ENCODE data around the gene FTSJ1. TPM values are rescaled to one million over a fixed set of nuclear protein-coding genes. Genes with fewer than 3 reads are reported as not detected.

Gene FTSJ1
- total and polyA plus RNA-seq, 2 experiments from 2014 or later: 42.8 to 76.3 TPM

- TF ChIP-seq JUNB (IDR thresholded peaks at IDR 0.05; ENCODE audit: unreplicated experiment) (no peak), CREB1 (CRISPR knock-in tag; IDR thresholded peaks at IDR 0.05; ENCODE audit: low read depth) (no peak), ZNF331 (CRISPR knock-in tag; IDR thresholded peaks at IDR 0.05; ENCODE audit: low read depth) (no peak), NANOG (IDR thresholded peaks at IDR 0.05; ENCODE audit: borderline replicate concordance) (no peak)
These were observed 4.6 kb downstream of the FTSJ1 start (continued) for GRCh38 chrX:48480583-48480982.

DNA sequence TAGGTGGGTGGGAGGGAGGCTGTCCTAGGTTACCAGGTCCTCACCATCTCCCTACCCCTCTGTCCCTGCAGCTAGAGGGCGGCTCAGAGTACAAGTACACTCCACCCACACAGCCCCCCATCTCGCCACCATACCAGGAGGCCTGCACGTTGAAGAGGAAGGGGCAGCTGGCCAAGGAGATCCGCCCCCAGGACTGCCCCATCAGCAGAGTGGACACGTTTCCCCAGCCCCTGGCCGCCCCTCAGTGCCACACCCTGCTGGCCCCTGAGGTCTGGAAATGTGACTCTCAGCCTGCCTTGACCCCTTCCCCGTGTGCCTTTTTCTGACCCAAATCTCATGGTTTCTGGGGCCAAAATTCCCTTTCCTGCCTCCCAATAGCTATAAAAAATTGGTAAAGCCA is 6.5 kb downstream of the FTSJ1 start:
- TF ChIP-seq, protein P1, sequence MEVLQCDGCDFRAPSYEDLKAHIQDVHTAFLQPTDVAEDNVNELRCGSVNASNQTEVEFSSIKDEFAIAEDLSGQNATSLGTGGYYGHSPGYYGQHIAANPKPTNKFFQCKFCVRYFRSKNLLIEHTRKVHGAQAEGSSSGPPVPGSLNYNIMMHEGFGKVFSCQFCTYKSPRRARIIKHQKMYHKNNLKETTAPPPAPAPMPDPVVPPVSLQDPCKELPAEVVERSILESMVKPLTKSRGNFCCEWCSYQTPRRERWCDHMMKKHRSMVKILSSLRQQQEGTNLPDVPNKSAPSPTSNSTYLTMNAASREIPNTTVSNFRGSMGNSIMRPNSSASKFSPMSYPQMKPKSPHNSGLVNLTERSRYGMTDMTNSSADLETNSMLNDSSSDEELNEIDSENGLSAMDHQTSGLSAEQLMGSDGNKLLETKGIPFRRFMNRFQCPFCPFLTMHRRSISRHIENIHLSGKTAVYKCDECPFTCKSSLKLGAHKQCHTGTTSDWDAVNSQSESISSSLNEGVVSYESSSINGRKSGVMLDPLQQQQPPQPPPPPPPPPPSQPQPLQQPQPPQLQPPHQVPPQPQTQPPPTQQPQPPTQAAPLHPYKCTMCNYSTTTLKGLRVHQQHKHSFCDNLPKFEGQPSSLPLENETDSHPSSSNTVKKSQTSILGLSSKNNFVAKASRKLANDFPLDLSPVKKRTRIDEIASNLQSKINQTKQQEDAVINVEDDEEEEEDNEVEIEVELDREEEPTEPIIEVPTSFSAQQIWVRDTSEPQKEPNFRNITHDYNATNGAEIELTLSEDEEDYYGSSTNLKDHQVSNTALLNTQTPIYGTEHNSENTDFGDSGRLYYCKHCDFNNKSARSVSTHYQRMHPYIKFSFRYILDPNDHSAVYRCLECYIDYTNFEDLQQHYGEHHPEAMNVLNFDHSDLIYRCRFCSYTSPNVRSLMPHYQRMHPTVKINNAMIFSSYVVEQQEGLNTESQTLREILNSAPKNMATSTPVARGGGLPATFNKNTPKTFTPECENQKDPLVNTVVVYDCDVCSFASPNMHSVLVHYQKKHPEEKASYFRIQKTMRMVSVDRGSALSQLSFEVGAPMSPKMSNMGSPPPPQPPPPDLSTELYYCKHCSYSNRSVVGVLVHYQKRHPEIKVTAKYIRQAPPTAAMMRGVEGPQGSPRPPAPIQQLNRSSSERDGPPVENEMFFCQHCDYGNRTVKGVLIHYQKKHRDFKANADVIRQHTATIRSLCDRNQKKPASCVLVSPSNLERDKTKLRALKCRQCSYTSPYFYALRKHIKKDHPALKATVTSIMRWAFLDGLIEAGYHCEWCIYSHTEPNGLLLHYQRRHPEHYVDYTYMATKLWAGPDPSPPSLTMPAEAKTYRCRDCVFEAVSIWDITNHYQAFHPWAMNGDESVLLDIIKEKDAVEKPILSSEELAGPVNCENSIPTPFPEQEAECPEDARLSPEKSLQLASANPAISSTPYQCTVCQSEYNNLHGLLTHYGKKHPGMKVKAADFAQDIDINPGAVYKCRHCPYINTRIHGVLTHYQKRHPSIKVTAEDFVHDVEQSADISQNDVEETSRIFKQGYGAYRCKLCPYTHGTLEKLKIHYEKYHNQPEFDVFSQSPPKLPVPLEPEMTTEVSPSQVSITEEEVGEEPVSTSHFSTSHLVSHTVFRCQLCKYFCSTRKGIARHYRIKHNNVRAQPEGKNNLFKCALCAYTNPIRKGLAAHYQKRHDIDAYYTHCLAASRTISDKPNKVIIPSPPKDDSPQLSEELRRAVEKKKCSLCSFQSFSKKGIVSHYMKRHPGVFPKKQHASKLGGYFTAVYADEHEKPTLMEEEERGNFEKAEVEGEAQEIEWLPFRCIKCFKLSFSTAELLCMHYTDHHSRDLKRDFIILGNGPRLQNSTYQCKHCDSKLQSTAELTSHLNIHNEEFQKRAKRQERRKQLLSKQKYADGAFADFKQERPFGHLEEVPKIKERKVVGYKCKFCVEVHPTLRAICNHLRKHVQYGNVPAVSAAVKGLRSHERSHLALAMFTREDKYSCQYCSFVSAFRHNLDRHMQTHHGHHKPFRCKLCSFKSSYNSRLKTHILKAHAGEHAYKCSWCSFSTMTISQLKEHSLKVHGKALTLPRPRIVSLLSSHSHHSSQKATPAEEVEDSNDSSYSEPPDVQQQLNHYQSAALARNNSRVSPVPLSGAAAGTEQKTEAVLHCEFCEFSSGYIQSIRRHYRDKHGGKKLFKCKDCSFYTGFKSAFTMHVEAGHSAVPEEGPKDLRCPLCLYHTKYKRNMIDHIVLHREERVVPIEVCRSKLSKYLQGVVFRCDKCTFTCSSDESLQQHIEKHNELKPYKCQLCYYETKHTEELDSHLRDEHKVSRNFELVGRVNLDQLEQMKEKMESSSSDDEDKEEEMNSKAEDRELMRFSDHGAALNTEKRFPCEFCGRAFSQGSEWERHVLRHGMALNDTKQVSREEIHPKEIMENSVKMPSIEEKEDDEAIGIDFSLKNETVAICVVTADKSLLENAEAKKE (CRISPR knock-in tag; IDR thresholded peaks at IDR 0.05): no peak
- TF ChIP-seq STAT1 (IDR thresholded peaks at IDR 0.05; ENCODE audit: unreplicated experiment) (no peak), CREB1 (CRISPR knock-in tag; IDR thresholded peaks at IDR 0.05; ENCODE audit: low read depth) (no peak), NANOG (IDR thresholded peaks at IDR 0.05; ENCODE audit: borderline replicate concordance) (no peak), ZNF331 (CRISPR knock-in tag; IDR thresholded peaks at IDR 0.05; ENCODE audit: low read depth) (no peak)
- Mint-ChIP-seq H3K27ac (no peak overlapping the region), H3K4me3 (no peak overlapping the region), H3K4me1 (peaks cover under 1% of the 10 kb centered on the region; the same call in 2 of the 3 replicates), H3K9me3 (no peaks in the 10 kb centered on the region), H3K36me3 (ENCODE audit: low read depth) (peaks cover 35% of the 10 kb centered on the region), H3K27me3 (ENCODE audit: insufficient read depth, low read depth, poor library complexity) (peaks cover 2% of the 10 kb centered on the region)
- DNase-seq (ENCODE audit: low spot score) (no peak), ATAC-seq (no peak)
- H3K4me3 ChIP-seq: no peak overlapping the region
- H3K36me3 ChIP-seq (ENCODE audit: insufficient read depth): peaks cover 4% of the 10 kb centered on the region; the same call in 1 of the 2 replicates
- H3K9me2 ChIP-seq (ENCODE audit: insufficient read depth): no peaks in the 10 kb centered on the region
- no peaks in the 10 kb centered on the region for H3F3A ChIP-seq (replicated peaks; ENCODE audit: low read depth)
- H3K27me3 ChIP-seq (ENCODE audit: insufficient read depth): no peaks in the 10 kb centered on the region
- H3K4me1 ChIP-seq (ENCODE audit: insufficient read depth): no peaks in the 10 kb centered on the region
- H2AFZ ChIP-seq: no peak overlapping the region
- peaks cover 2% of the 10 kb centered on the region for H3K79me2 ChIP-seq (replicated peaks; ENCODE audit: insufficient read depth)
- H3K27ac ChIP-seq (ENCODE audit: low read depth): no peak overlapping the region
- H4K20me1 ChIP-seq (replicated peaks; ENCODE audit: insufficient read depth): no peaks in the 10 kb centered on the region
- no peak overlapping the region for H3K4me2 ChIP-seq
